ENCODE data around the gene ZBED5. TPM values are rescaled to one million over a fixed set of nuclear protein-coding genes. Genes with fewer than 3 reads are reported as not detected.
"Not testable (repeated sequence)": the region's sequence is repeated elsewhere in the genome, so short reads cannot be mapped to it uniquely, and the experiment has no call there.

ZBED5 gene
- polyA plus RNA-seq, 3 donors, result 8.1 to 45.8 (median 10.3) TPM

GRCh38 chr11:10885703-10886363 lies 28.0 kb upstream of the ZBED5 start:
- Mint-ChIP-seq H3K27ac (no peak overlapping the region), H3K4me1 (no peaks in the 10 kb centered on the region), H3K9me3 (peaks cover 14 to 24% (median 19%) of the 10 kb centered on the region in 7 donors), H3K4me3 (no peak overlapping the region), H3K27me3 (ENCODE audit: low read depth in 3 of 3) (peaks cover 0 to 2% (median 0%) of the 10 kb centered on the region in 3 donors), H3K36me3 (peaks cover 4% of the 10 kb centered on the region in 2 donors)
- Histone ChIP-seq H3K9me3 (replicated peaks in 1 of 2; ENCODE audit: control insufficient read depth in 1 of 2, insufficient read depth in 1 of 2, low read length in 2 of 2) (peaks cover 4 to 10% of the 10 kb centered on the region in 2 donors), H4K20me1 (ENCODE audit: insufficient read depth, low read length) (no peaks in the 10 kb centered on the region), H3K79me2 (ENCODE audit: insufficient read depth, low read length) (no peaks in the 10 kb centered on the region), H3K27ac (ENCODE audit: low read depth in 1 of 2, low read length in 2 of 2) (no peak overlapping the region), H3K4me1 (ENCODE audit: control insufficient read depth in 1 of 2, insufficient read depth in 2 of 2, low read length in 2 of 2) (no peaks in the 10 kb centered on the region), H3K36me3 (replicated peaks in 1 of 2; ENCODE audit: control insufficient read depth in 1 of 2, insufficient read depth in 2 of 2, low read length in 2 of 2) (no peaks in the 10 kb centered on the region), H3K4me2 (replicated peaks; ENCODE audit: extremely low read depth, low read length, poor library complexity, severe bottlenecking) (no peak overlapping the region), H3K9ac (ENCODE audit: insufficient read depth, low read length, poor library complexity, severe bottlenecking) (no peak overlapping the region), H2AFZ (ENCODE audit: insufficient read depth, low read depth, low read length, poor library complexity, severe bottlenecking) (no peak overlapping the region), H3K4me3 (replicated peaks in 1 of 3; ENCODE audit: low read depth in 2 of 3, low read length in 3 of 3) (no peak overlapping the region), H3K27me3 (ENCODE audit: control insufficient read depth in 2 of 2, insufficient read depth in 2 of 2, low read length in 2 of 2) (no peaks in the 10 kb centered on the region)
- no peak for TF ChIP-seq CTCF (IDR thresholded peaks at IDR 0.05)
- no peak for DNase-seq
- WGBS (ENCODE audit: insufficient coverage), result no CpG with 5 or more reads among the region's 2 CpGs
- intact Hi-C loops (cut with micrococcal nuclease), result no loop called here

GRCh38 chr11:10884292-10884691 lies 26.4 kb upstream of the ZBED5 start:
- H3K4me1 Mint-ChIP-seq; H3K4me3 Mint-ChIP-seq; H3K27ac Mint-ChIP-seq; H3K27me3 Mint-ChIP-seq (ENCODE audit: low read depth in 3 of 3); H3K4me3 ChIP-seq (replicated peaks in 1 of 3; ENCODE audit: low read depth in 2 of 3, low read length in 3 of 3); H3K79me2 ChIP-seq (ENCODE audit: insufficient read depth, low read length); H2AFZ ChIP-seq (ENCODE audit: insufficient read depth, low read depth, low read length, poor library complexity, severe bottlenecking); H3K4me1 ChIP-seq (ENCODE audit: control insufficient read depth in 1 of 2, insufficient read depth in 2 of 2, low read length in 2 of 2); H3K27ac ChIP-seq (ENCODE audit: low read depth in 1 of 2, low read length in 2 of 2); H3K36me3 Mint-ChIP-seq; H3K36me3 ChIP-seq (replicated peaks in 1 of 2; ENCODE audit: control insufficient read depth in 1 of 2, insufficient read depth in 2 of 2, low read length in 2 of 2); H3K27me3 ChIP-seq (ENCODE audit: control insufficient read depth in 2 of 2, insufficient read depth in 2 of 2, low read length in 2 of 2); H3K4me2 ChIP-seq (replicated peaks; ENCODE audit: extremely low read depth, low read length, poor library complexity, severe bottlenecking); H4K20me1 ChIP-seq (ENCODE audit: insufficient read depth, low read length); DNase-seq; H3K9ac ChIP-seq (ENCODE audit: insufficient read depth, low read length, poor library complexity, severe bottlenecking): not testable (repeated sequence)
- intact Hi-C loops (cut with micrococcal nuclease), result loop anchor here in 1 of 2 donors (5.0 kb wide), 1 partner anchor 48 kb away; no protein-coding TSS in a partner anchor
- H3K9me3 ChIP-seq (replicated peaks in 1 of 2; ENCODE audit: control insufficient read depth in 1 of 2, insufficient read depth in 1 of 2, low read length in 2 of 2), result peaks cover 0 to 10% of the 10 kb centered on the region in 2 donors
- WGBS (ENCODE audit: insufficient coverage), result 100% methylated on average over 3 of the region's 4 CpGs
- peaks cover 7 to 11% (median 10%) of the 10 kb centered on the region in 7 donors for H3K9me3 Mint-ChIP-seq

Data from CD14-positive monocyte (primary cell).